HepG2 (cell line): ENCODE results near the gene NET1. TPM values are rescaled to one million over a fixed set of nuclear protein-coding genes. Genes with fewer than 3 reads are reported as not detected.

Source experiments
- ATAC-seq: fragments of 200-7000 bp; cut with Tn5 transposase; 3 replicates; pipeline ENCODE4 v1.9.1; 2020; ENCODE audit warnings: mild to moderate bottlenecking, moderate library complexity
- BruUV-seq: library from RNA; stranded (reverse); fragments of 400-500 nt; replicated peaks from 2 replicates; lab custom pipeline; 2021; lab: Mats Ljungman, UMichigan
- CTCF ChIA-PET: fragments of 300-600 bp; formaldehyde crosslinking; extraction: SDS; loops from one replicate; lab custom pipeline; 2021; ENCODE audit warnings: low total read pairs, inconsistent platforms, low intra/inter-chr PET ratio; lab: Yijun Ruan, JAX
- POLR2A ChIA-PET: fragments of 350-600 bp; sonication (Branson Sonifier 250); formaldehyde crosslinking; loops from one replicate; lab custom pipeline; 2020; ENCODE audit warnings: antibody characterized with exemption, inconsistent platforms; lab: Yijun Ruan, JAX
- DNase-seq: peaks from one replicate; pipeline ENCODE4 v3.0.0-alpha.2; 2015; ENCODE audit warnings: low spot score
- FAIRE-seq: peaks from 3 replicates; lab custom pipeline; 2011; peaks lifted over from hg19 to GRCh38; lab: Jason Lieb, UNC
- H2AFZ ChIP-seq: one replicate; pipeline ENCODE4 v1.6.1; 2011; ENCODE audit warnings: low read length, inconsistent platforms
- H3K27ac ChIP-seq: fragments of 300-600 bp; 3 replicates; pipeline ENCODE4 v1.8.0; 2011; ENCODE audit warnings: mixed run types, mild to moderate bottlenecking, mixed read lengths, low read length, inconsistent platforms; ENCODE audit not compliant: insufficient read depth; ENCODE audit errors: extremely low read length
- H3K27me3 ChIP-seq, 2 experiments: fragments of 200-600 bp in 1 of 2; 2 replicates in 1 of 2; 3 replicates in 1 of 2; pipeline versions ENCODE4 v1.6.0 to v1.8.0; 2011; ENCODE audit warnings: low read length in 2 of 2, mild to moderate bottlenecking in 2 of 2, moderate library complexity in 2 of 2, inconsistent platforms in 1 of 2; ENCODE audit not compliant: insufficient read depth in 2 of 2, control insufficient read depth in 1 of 2
- H3K36me3 ChIP-seq, 2 experiments: fragments of 200-600 bp in 1 of 2; replicated peaks in 1 of 2; 2 replicates in 1 of 2; 3 replicates in 1 of 2; pipeline versions ENCODE4 v1.5.1 to v1.8.0; 2011; ENCODE audit warnings: low read length in 2 of 2, inconsistent platforms in 1 of 2; ENCODE audit not compliant: insufficient read depth in 2 of 2, control insufficient read depth in 1 of 2
- H3K4me1 ChIP-seq: 2 replicates; pipeline ENCODE4 v1.5.1; 2012; ENCODE audit warnings: low read length, inconsistent platforms; ENCODE audit not compliant: insufficient read depth
- H3K4me2 ChIP-seq: 2 replicates; pipeline ENCODE4 v1.6.0; 2011; ENCODE audit warnings: low read depth, low read length, inconsistent platforms
- H3K4me3 ChIP-seq, 3 experiments: fragments of 200-600 bp in 1 of 3; sonication (generic), shearing (Covaris generic) in 1 of 3; replicated peaks in 1 of 3; 2 replicates each; pipeline ENCODE4 v1.5.1; 2011 to 2016; ENCODE audit warnings: low read length in 3 of 3, inconsistent platforms in 2 of 3, low read depth in 2 of 3, mild to moderate bottlenecking in 2 of 3, control low read depth in 1 of 3, mixed read lengths in 1 of 3; ENCODE audit not compliant: insufficient read depth in 1 of 3
- H3K79me2 ChIP-seq: one replicate; pipeline ENCODE4 v1.6.1; 2011; ENCODE audit warnings: low read length, inconsistent platforms; ENCODE audit not compliant: insufficient read depth
- H3K9ac ChIP-seq: 2 replicates; pipeline ENCODE4 v1.6.0; 2011; ENCODE audit warnings: mild to moderate bottlenecking, low read depth, low read length, inconsistent platforms; ENCODE audit not compliant: insufficient read depth
- H3K9me3 ChIP-seq: 2 replicates; pipeline ENCODE4 v1.5.1; 2012; ENCODE audit warnings: mild to moderate bottlenecking, low read length
- H4K20me1 ChIP-seq: 2 replicates; pipeline ENCODE4 v1.6.0; 2011; ENCODE audit warnings: inconsistent platforms, mild to moderate bottlenecking, low read length, moderate library complexity; ENCODE audit not compliant: insufficient read depth
- BRD4 ChIP-seq: sonication (generic); formaldehyde crosslinking; IDR thresholded peaks from 2 replicates; pipeline ENCODE4 v1.4.0; 2020; ENCODE audit warnings: missing genetic modification reagents
- CBX2 ChIP-seq, 2 experiments: fragments of 200-600 bp in 1 of 2; sonication (generic); formaldehyde crosslinking in 1 of 2; IDR thresholded peaks; 2 replicates each; pipeline versions ENCODE4 v1.7.0 to v1.8.1; 2018 to 2022; ENCODE audit warnings: low read depth in 2 of 2, low read length in 1 of 2, mild to moderate bottlenecking in 1 of 2, missing genetic modification reagents in 1 of 2
- DRAP1 ChIP-seq: IDR thresholded peaks from 2 replicates; pipeline ENCODE4 v1.6.1; 2016; ENCODE audit warnings: missing genetic modification reagents, missing compliant biosample characterization
- GATAD1 ChIP-seq: IDR thresholded peaks from 2 replicates; pipeline ENCODE4 v1.6.1; 2016; ENCODE audit warnings: missing genetic modification reagents, missing compliant biosample characterization
- HINFP ChIP-seq: sonication (generic); formaldehyde crosslinking; IDR thresholded peaks from 2 replicates; pipeline ENCODE4 v1.4.0; 2020; ENCODE audit warnings: low read depth, mild to moderate bottlenecking, missing genetic modification reagents
- HOXA5 ChIP-seq: sonication (generic); formaldehyde crosslinking; IDR thresholded peaks from 2 replicates; pipeline ENCODE4 v1.4.0; 2020; ENCODE audit warnings: missing genetic modification reagents
- KAT7 ChIP-seq: IDR thresholded peaks from 2 replicates; pipeline ENCODE4 v1.6.1; 2018; ENCODE audit warnings: borderline replicate concordance, missing compliant biosample characterization
- MAF1 ChIP-seq: sonication (generic); formaldehyde crosslinking; IDR thresholded peaks from 2 replicates; pipeline ENCODE4 v1.5.0; 2020; ENCODE audit warnings: missing genetic modification reagents, borderline replicate concordance
- MTA1 ChIP-seq: sonication (generic); formaldehyde crosslinking; IDR thresholded peaks from 2 replicates; pipeline ENCODE4 v1.4.0; 2020; ENCODE audit warnings: missing genetic modification reagents, mild to moderate bottlenecking, borderline replicate concordance
- RXRB ChIP-seq: IDR thresholded peaks from 2 replicates; pipeline ENCODE4 v1.6.1; 2016; ENCODE audit warnings: borderline replicate concordance, missing genetic modification reagents, missing compliant biosample characterization
- SIX1 ChIP-seq: sonication (generic); formaldehyde crosslinking; IDR thresholded peaks from 2 replicates; pipeline ENCODE4 v1.4.0; 2020; ENCODE audit warnings: missing genetic modification reagents, borderline replicate concordance
- TBX3 ChIP-seq: fragments of 450-650 bp; IDR thresholded peaks from 2 replicates; pipeline ENCODE4 v1.6.1; 2017; ENCODE audit warnings: antibody characterized with exemption, mild to moderate bottlenecking, inconsistent platforms, borderline replicate concordance
- TFE3 ChIP-seq: IDR thresholded peaks from 2 replicates; pipeline ENCODE4 v1.6.1; 2016
- ZFP1 ChIP-seq: IDR thresholded peaks from 2 replicates; pipeline ENCODE4 v1.6.1; 2016
- ZGPAT ChIP-seq: IDR thresholded peaks from 2 replicates; pipeline ENCODE4 v1.6.1; 2016; ENCODE audit warnings: mild to moderate bottlenecking
- ZNF232 ChIP-seq: sonication (generic); formaldehyde crosslinking; IDR thresholded peaks from 2 replicates; pipeline ENCODE4 v1.4.0; 2020; ENCODE audit warnings: missing genetic modification reagents, borderline replicate concordance
- ZNF350 ChIP-seq: sonication (generic); formaldehyde crosslinking; IDR thresholded peaks from 2 replicates; pipeline ENCODE4 v1.4.0; 2020; ENCODE audit warnings: mild to moderate bottlenecking, low read depth, missing genetic modification reagents, borderline replicate concordance
- ZNF414 ChIP-seq: sonication (generic); formaldehyde crosslinking; IDR thresholded peaks from 2 replicates; pipeline ENCODE4 v1.5.0; 2020; ENCODE audit warnings: missing genetic modification reagents
- ZNF773 ChIP-seq: sonication (generic); formaldehyde crosslinking; IDR thresholded peaks from 2 replicates; pipeline ENCODE4 v1.4.0; 2020; ENCODE audit warnings: missing genetic modification reagents, borderline replicate concordance
- WGBS: methylation state at CpG from one replicate; pipeline ENCODE4 v1.1.6; 2017; ENCODE audit warnings: low lambda C conversion rate; 5-methylcytosine and 5-hydroxymethylcytosine counted together
- in situ Hi-C: cut with HindIII; loops from 2 replicates; pipeline ENCODE4 v1.10.0; 2017; ENCODE audit warnings: low pct_unique_long_range_greater_than_20kb; ENCODE audit not compliant: extremely low pct_ligation_motif_present
- intact Hi-C: fragments of 100-400 bp; cut with micrococcal nuclease; formaldehyde crosslinking; loops from one replicate; pipeline ENCODE4 v1.10.0; 2022; ENCODE audit not compliant: unreplicated experiment
- polyA plus RNA-seq, 8 experiments: library from polyadenylated mRNA; depleted of rRNA in 3 of 8; stranded (reverse) in 7 of 8; unstranded in 1 of 8; fragments of >200 nt; fragmentation: Illumina TruSeq in 4 of 8; extraction: Trizol in 4 of 8; gene quantifications; 2 replicates each; pipeline versions ENCODE4 v1.2.1 to v1.2.3, GENCODE V29; 2011 to 2016; ENCODE audit warnings: low read depth in 4 of 8, missing spikeins in 1 of 8, mixed read lengths in 1 of 8; ENCODE audit not compliant: insufficient read depth in 1 of 8
- total RNA-seq, 5 experiments: library from RNA; depleted of rRNA; stranded (reverse); fragments of >200 nt; fragmentation: Illumina TruSeq; extraction: Trizol; gene quantifications; 2 replicates each; pipeline ENCODE4 v1.2.3, GENCODE V29; 2016; ENCODE audit warnings: low read depth in 1 of 5

Gene NET1
- total and polyA plus RNA-seq, 2 of the 13 experiments (the other 11 are each of a cell fraction or from before 2014, with no cell fraction given) = 48.1 to 65.8 TPM

- in situ Hi-C loops (no loop called here), intact Hi-C loops (no loop called here)
- Histone ChIP-seq H3K9ac (no peak overlapping the region), H2AFZ (no peak overlapping the region), H3K4me2 (no peak overlapping the region), H4K20me1 (no peaks in the 10 kb centered on the region), H3K9me3 (no peaks in the 10 kb centered on the region), H3K79me2 (peaks cover 64% of the 10 kb centered on the region), H3K4me1 (no peaks in the 10 kb centered on the region), H3K36me3 (peaks cover 0 to 11% of the 10 kb centered on the region in 2 experiments; a peak in 2 of 5 replicates), H3K27ac (no peak overlapping the region), H3K4me3 (no peak overlapping the region), H3K27me3 (no peaks in the 10 kb centered on the region)
- CTCF ChIA-PET = no interaction called here
- WGBS = 99% methylated on average over 3 of the region's 4 CpGs
- no peak for FAIRE-seq
- BruUV-seq = no TSS peak
- POLR2A ChIA-PET = no interaction called here
- TF ChIP-seq TBX3 = no peak
- TF ChIP-seq HOXA5 = no peak
- no peak for TF ChIP-seq ZFP1 (CRISPR knock-in tag)
- TF ChIP-seq BRD4 = no peak
- TF ChIP-seq DRAP1 = no peak
- no peak for TF ChIP-seq ZNF232 (CRISPR knock-in tag)
- no peak for TF ChIP-seq CBX2 (IDR thresholded peaks at IDR 0.05; ENCODE audit: low read depth, low read length)
- no peak for TF ChIP-seq CBX2 (CRISPR knock-in tag; IDR thresholded peaks at IDR 0.05; ENCODE audit: low read depth)
- no peak for TF ChIP-seq SIX1 (CRISPR knock-in tag)
- no peak for TF ChIP-seq ZGPAT (CRISPR knock-in tag)
- no peak for TF ChIP-seq ZNF773 (CRISPR knock-in tag)
- no peak for TF ChIP-seq GATAD1
- TF ChIP-seq ZNF350 (CRISPR knock-in tag) = no peak
- TF ChIP-seq ZNF414 (CRISPR knock-in tag) = no peak
- no peak for TF ChIP-seq MTA1 (CRISPR knock-in tag)
- TF ChIP-seq HINFP = no peak
- TF ChIP-seq MAF1 = no peak
- no peak for TF ChIP-seq TFE3
- TF ChIP-seq KAT7 (CRISPR knock-in tag) = no peak
- no peak for TF ChIP-seq RXRB (CRISPR knock-in tag)
- no peak for ATAC-seq
- DNase-seq = no peak
These were observed 12.4 kb downstream of the NET1 start for GRCh38 chr10:5424751-5425150.
